T-helper 1 cell treated with Interleukin-12 subunit alpha and Interleukin-12 subunit beta and Interleukin-4 antibody, amounts not matched to agents 30 μg/mL and 1 μg/mL, for 36 hours (primary cell): ENCODE measurements around the gene ZNF814.
"Not testable (repeated sequence)": the region's sequence is repeated elsewhere in the genome, so short reads cannot be mapped to it uniquely, and the experiment has no call there.

Experiments
- H3K27ac Mint-ChIP-seq: one replicate; pipeline ENCODE4 v1.8.0; 2021; ENCODE audit warnings: mild to moderate bottlenecking, mixed read lengths
- H3K27me3 Mint-ChIP-seq: one replicate; pipeline ENCODE4 v1.8.0; 2021; ENCODE audit warnings: low read depth, mixed read lengths
- H3K36me3 Mint-ChIP-seq: one replicate; pipeline ENCODE4 v1.8.0; 2021; ENCODE audit warnings: low read depth, mixed read lengths
- H3K4me1 Mint-ChIP-seq: one replicate; pipeline ENCODE4 v1.8.0; 2021; ENCODE audit warnings: low read depth, mixed read lengths
- H3K4me3 Mint-ChIP-seq: one replicate; pipeline ENCODE4 v1.8.0; 2021; ENCODE audit warnings: mild to moderate bottlenecking, moderate library complexity, mixed read lengths
- H3K9me3 Mint-ChIP-seq: one replicate; pipeline ENCODE4 v1.8.0; 2021; ENCODE audit warnings: mixed read lengths

Gene ZNF814

DNA sequence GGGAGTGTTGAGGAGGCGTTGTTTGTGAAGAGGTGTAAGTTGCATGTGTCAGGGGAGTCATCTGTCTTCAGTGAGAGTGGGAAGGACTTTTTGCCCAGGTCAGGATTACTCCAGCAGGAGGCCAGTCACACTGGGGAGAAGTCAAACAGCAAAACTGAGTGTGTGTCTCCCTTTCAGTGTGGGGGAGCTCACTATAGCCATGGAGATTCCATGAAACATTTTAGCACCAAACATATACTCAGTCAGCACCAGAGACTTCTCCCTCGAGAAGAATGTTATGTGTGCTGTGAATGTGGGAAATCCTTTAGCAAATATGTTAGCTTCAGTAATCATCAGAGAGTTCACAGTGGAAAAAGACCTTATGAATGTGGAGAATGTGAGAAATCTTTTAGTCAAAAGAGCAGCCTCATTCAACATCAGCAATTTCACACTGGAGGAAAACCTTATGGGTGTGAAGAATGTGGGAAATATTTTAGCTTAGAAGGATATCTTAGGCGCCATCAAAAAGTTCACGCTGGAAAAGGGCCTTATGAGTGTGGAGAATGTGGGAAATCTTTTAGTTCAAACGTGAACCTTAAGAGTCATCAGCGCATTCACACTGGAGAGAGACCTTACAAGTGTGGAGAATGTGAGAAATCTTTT lies 47.6 kb downstream of the ZNF814 start:
- Mint-ChIP-seq H3K9me3 (no peaks in the 10 kb centered on the region), H3K4me3 (no peak overlapping the region), H3K4me1 (peaks cover 10% of the 10 kb centered on the region), H3K27ac (no peak overlapping the region), H3K36me3 (peaks cover 59% of the 10 kb centered on the region), H3K27me3 (no peaks in the 10 kb centered on the region)

- H3K27me3 Mint-ChIP-seq, H3K27ac Mint-ChIP-seq, H3K9me3 Mint-ChIP-seq, H3K4me3 Mint-ChIP-seq: not testable (repeated sequence)
- Mint-ChIP-seq H3K4me1 (peaks cover 10% of the 10 kb centered on the region), H3K36me3 (peaks cover 47% of the 10 kb centered on the region)
Observed at GRCh38 chr19:57838622-57839191, 50.1 kb downstream of the ZNF814 start.

DNA sequence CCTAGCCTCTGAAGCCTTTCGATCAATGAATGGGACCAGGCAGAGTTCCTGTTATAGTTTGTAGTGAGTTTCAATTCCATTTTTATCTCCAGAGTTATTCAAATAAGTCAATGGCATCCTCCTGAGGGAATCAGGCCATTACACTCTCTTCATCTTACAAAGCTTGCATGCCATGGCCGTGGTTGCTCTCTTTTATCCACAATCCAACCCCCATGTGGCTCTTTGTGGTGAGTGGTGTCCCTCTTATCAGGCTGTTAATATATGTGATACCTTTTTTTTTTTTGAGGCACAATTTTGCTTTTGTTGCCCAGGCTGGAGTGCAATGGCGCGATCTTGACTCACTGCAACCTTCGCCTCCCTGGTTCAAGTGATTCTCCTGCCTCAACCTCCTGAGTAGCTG lies 51.8 kb downstream of the ZNF814 start:
- Mint-ChIP-seq H3K36me3 (peaks cover 38% of the 10 kb centered on the region), H3K4me1 (peaks cover 10% of the 10 kb centered on the region)
- H3K27me3 Mint-ChIP-seq, H3K4me3 Mint-ChIP-seq, H3K9me3 Mint-ChIP-seq, H3K27ac Mint-ChIP-seq: not testable (repeated sequence)

DNA sequence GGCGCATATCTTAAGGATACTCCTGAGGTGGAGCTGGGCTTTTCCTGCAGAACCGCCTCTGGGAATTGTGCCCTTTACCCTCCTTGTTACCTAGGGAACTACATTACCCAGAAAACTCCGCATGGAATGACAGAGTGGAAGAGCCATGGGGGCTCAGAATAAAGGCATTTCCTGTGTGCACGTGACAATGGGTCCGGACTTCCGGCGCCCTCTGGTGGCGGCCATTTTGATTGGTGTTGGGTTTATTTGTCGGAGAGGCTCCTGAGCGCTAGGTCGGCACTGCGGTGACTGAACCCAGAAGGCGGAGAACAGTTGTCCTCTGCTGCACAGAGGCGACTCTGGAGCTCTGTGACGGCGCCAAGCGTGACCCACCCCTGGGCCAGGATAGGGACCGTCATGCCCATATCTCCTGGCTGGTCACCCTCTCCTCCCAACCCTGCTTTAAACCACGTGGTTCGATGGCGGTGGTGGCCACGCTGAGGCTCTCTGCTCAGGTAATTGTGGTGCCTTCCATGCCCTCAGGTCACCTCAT lies 58.7 kb downstream of the ZNF814 start, which contains the start of gene ZNF587B:
TSS of gene ZNF587B (plus strand) at position 229 of the 532 bp plus-strand sequence. CDS start at position 459, 230 bp downstream.
- H3K36me3 Mint-ChIP-seq = peaks cover 39% of the 10 kb centered on the region
- no peak within 1 kb of the TSS for H3K27ac Mint-ChIP-seq

DNA sequence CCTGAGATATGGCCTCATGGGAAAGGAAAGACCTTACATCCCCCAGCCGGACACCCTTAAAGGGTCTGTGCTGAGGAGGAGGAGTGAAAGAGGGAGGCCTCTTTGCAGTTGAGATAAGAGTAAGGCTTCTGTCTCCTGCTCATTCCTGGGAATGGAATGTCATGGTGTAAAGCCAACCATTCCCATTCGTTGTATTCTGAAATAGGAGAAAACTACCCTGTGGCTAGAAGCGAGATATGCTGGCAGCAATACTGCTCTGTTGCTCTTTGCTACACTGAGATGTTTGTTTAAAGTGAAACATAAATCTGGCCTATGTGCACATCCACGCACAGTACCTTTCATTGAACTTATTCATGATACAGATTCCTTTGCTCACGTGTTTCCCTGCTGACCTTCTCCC lies 59.5 kb downstream of the ZNF814 start:
- Mint-ChIP-seq H3K27ac (no peak overlapping the region), H3K27me3 (no peaks in the 10 kb centered on the region), H3K36me3 (peaks cover 43% of the 10 kb centered on the region), H3K4me3 (no peak overlapping the region), H3K9me3 (no peaks in the 10 kb centered on the region), H3K4me1 (peaks cover 7% of the 10 kb centered on the region)

More for the DNA sequence above, 58.7 kb downstream of the ZNF814 start, which contains the start of gene ZNF587B:
- H3K27me3 Mint-ChIP-seq = no peaks in the 10 kb centered on the region
- no peaks in the 10 kb centered on the region for H3K9me3 Mint-ChIP-seq
- no peak within 1 kb of the TSS for H3K4me3 Mint-ChIP-seq
- peaks cover 5% of the 10 kb centered on the region for H3K4me1 Mint-ChIP-seq

- peaks cover 48% of the 10 kb centered on the region for H3K36me3 Mint-ChIP-seq
- H3K27me3 Mint-ChIP-seq = no peaks in the 10 kb centered on the region
- no peak overlapping the region for H3K4me3 Mint-ChIP-seq
- H3K27ac Mint-ChIP-seq = no peak overlapping the region
- H3K4me1 Mint-ChIP-seq = peaks cover 25% of the 10 kb centered on the region
- H3K9me3 Mint-ChIP-seq = no peaks in the 10 kb centered on the region
Observed at GRCh38 chr19:57825511-57825910, 63.3 kb downstream of the ZNF814 start.

DNA sequence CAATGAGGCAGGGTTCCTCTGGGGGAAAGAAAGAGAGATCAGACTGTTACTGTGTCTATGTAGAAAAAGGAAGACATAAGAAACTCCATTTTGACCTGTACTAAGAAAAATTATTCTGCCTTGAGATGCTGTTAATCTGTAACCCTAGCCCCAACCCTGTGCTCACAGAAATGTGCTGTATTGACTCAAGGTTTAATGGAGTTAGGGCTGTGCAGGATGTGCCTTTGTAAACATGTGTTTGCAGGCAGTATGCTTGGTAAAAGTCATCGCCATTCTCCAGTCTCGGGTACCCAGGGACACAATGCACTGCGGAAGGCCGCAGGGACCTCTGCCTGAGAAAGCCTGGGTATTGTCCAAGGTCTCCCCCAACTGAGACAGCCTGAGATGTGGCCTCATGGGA lies 65.2 kb downstream of the ZNF814 start:
- Mint-ChIP-seq H3K4me1 (peaks cover 28% of the 10 kb centered on the region), H3K36me3 (peaks cover 38% of the 10 kb centered on the region)
- H3K4me3 Mint-ChIP-seq, H3K9me3 Mint-ChIP-seq, H3K27ac Mint-ChIP-seq, H3K27me3 Mint-ChIP-seq: not testable (repeated sequence)

- H3K27ac Mint-ChIP-seq, H3K27me3 Mint-ChIP-seq, H3K4me3 Mint-ChIP-seq, H3K9me3 Mint-ChIP-seq: not testable (repeated sequence)
- Mint-ChIP-seq H3K36me3 (peaks cover 38% of the 10 kb centered on the region), H3K4me1 (peaks cover 32% of the 10 kb centered on the region)
Observed at GRCh38 chr19:57823155-57823554, 65.7 kb downstream of the ZNF814 start.

GRCh38 chr19:57821501-57821900 lies 67.3 kb downstream of the ZNF814 start:
- Mint-ChIP-seq H3K36me3 (peaks cover 30% of the 10 kb centered on the region), H3K4me1 (peaks cover 32% of the 10 kb centered on the region)
- H3K27ac Mint-ChIP-seq, H3K9me3 Mint-ChIP-seq, H3K4me3 Mint-ChIP-seq, H3K27me3 Mint-ChIP-seq: not testable (repeated sequence)

- H3K27me3 Mint-ChIP-seq, H3K9me3 Mint-ChIP-seq: not testable (repeated sequence)
- H3K27ac Mint-ChIP-seq = peak overlapping the region; percentile 4
- peaks cover 33% of the 10 kb centered on the region for H3K4me1 Mint-ChIP-seq
- H3K4me3 Mint-ChIP-seq = peak overlapping the region; percentile 90
- peaks cover 28% of the 10 kb centered on the region for H3K36me3 Mint-ChIP-seq
Observed at GRCh38 chr19:57821095-57821494, 67.7 kb downstream of the ZNF814 start.

DNA sequence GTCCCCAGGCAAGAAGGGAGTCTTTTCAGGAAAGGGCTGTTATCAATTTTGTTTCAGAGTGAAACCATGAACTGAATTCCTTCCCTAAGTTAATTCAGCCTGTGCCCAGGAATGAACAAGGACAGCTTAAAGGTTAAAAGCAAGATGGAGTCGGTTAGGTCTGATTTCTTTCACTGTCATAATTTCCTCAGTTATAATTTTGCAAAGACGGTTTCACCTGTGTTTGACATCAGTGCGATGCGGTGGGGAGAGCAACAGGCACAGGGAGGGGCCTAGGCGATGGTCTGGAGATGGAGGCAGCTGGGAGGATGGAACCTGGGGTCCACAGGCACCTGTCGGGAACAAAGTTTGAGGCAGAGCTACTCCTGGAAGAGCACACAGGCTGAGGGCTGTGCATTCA lies 68.2 kb downstream of the ZNF814 start:
- Mint-ChIP-seq H3K27ac (peak overlapping the region; percentile 99), H3K9me3 (no peaks in the 10 kb centered on the region), H3K4me1 (peaks cover 35% of the 10 kb centered on the region), H3K27me3 (no peaks in the 10 kb centered on the region), H3K4me3 (peak overlapping the region; percentile 90), H3K36me3 (peaks cover 24% of the 10 kb centered on the region)

GRCh38 chr19:57819475-57820148 lies 69.2 kb downstream of the ZNF814 start:
- Mint-ChIP-seq H3K9me3 (no peaks in the 10 kb centered on the region), H3K27me3 (no peaks in the 10 kb centered on the region), H3K36me3 (peaks cover 23% of the 10 kb centered on the region), H3K4me1 (peaks cover 42% of the 10 kb centered on the region), H3K27ac (peak overlapping the region; percentile 99), H3K4me3 (peak overlapping the region; percentile 90)

DNA sequence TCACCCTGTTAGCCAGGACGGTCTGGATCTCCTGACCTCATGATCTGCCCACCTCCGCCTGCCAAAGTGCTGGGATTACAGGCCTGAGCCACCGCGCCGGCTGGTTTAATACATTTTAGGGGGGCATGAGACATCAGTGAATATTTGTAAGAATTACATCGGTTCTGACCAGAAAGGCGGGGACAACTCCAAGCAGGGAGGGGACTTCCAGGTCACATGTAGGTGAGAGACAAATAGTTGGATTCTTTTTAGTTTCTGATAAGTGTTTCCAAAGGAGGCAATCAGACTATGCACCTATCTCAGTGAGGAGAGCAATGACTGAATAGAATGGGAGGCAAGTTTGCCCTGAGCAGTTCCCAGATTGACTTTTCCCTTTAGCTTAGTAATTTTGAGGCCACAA lies 70.5 kb downstream of the ZNF814 start:
- H3K27me3 Mint-ChIP-seq = no peaks in the 10 kb centered on the region
- H3K4me1 Mint-ChIP-seq = peaks cover 43% of the 10 kb centered on the region
- no peaks in the 10 kb centered on the region for H3K9me3 Mint-ChIP-seq
- H3K36me3 Mint-ChIP-seq = peaks cover 16% of the 10 kb centered on the region
- H3K27ac Mint-ChIP-seq = peak overlapping the region; percentile 67
- peak overlapping the region; percentile 64 for H3K4me3 Mint-ChIP-seq

- H3K27me3 Mint-ChIP-seq = no peaks in the 10 kb centered on the region
- peaks cover 46% of the 10 kb centered on the region for H3K4me1 Mint-ChIP-seq
Observed at GRCh38 chr19:57817976-57818375, 70.9 kb downstream of the ZNF814 start.

GRCh38 chr19:57816652-57817051 lies 72.2 kb downstream of the ZNF814 start:
- peaks cover 12% of the 10 kb centered on the region for H3K36me3 Mint-ChIP-seq
- H3K4me1 Mint-ChIP-seq = peaks cover 47% of the 10 kb centered on the region
- no peaks in the 10 kb centered on the region for H3K9me3 Mint-ChIP-seq
- no peak overlapping the region for H3K27ac Mint-ChIP-seq
- H3K4me3 Mint-ChIP-seq = peak overlapping the region; percentile 23
- H3K27me3 Mint-ChIP-seq = no peaks in the 10 kb centered on the region

More at GRCh38 chr19:57817976-57818375, 70.9 kb downstream of the ZNF814 start:
- no peaks in the 10 kb centered on the region for H3K9me3 Mint-ChIP-seq
- no peak overlapping the region for H3K27ac Mint-ChIP-seq
- H3K36me3 Mint-ChIP-seq = peaks cover 14% of the 10 kb centered on the region
- no peak overlapping the region for H3K4me3 Mint-ChIP-seq
